Endothelial cell of umbilical vein (primary cell): ENCODE results near the gene BASP1. TPM values are rescaled to one million over a fixed set of nuclear protein-coding genes. Genes with fewer than 3 reads are reported as not detected.

Experiments used
- BruUV-seq: library from RNA; stranded (reverse); fragments of 400-500 nt; replicated peaks from 2 replicates; lab custom pipeline; 2021; lab: Mats Ljungman, UMichigan
- CTCF ChIA-PET: fragments of 300-600, 350-600 bp; sonication (Branson Sonifier 250); formaldehyde crosslinking; loops from one replicate; lab custom pipeline; 2021; ENCODE audit warnings: antibody characterized with exemption, inconsistent platforms; lab: Charles Lee
- POLR2A ChIA-PET: fragments of 300-600, 350-600 bp; sonication (Branson Sonifier 250); formaldehyde crosslinking; loops from one replicate; lab custom pipeline; 2021; ENCODE audit warnings: antibody characterized with exemption, inconsistent platforms; lab: Charles Lee
- DNase-seq: peaks from one replicate; pipeline ENCODE4 v3.0.0-alpha.2; 2011; ENCODE audit warnings: low read depth, low spot score
- FAIRE-seq: peaks from 2 replicates; lab custom pipeline; 2011; peaks lifted over from hg19 to GRCh38; lab: Jason Lieb, UNC
- H2AFZ ChIP-seq: 2 replicates; pipeline ENCODE4 v1.6.0; 2012; ENCODE audit warnings: low read depth, low read length, control low read depth, inconsistent platforms
- H3K27ac ChIP-seq: 2 replicates; pipeline ENCODE4 v1.5.1; 2011; ENCODE audit warnings: low read depth, mild to moderate bottlenecking, control low read depth, low read length, moderate library complexity; ENCODE audit not compliant: insufficient read depth
- H3K27me3 ChIP-seq, 2 experiments: 2 replicates each; pipeline versions ENCODE4 v1.6.0 to v1.6.1; 2011; ENCODE audit warnings: low read length in 2 of 2, mixed read lengths in 1 of 2; ENCODE audit not compliant: control insufficient read depth in 2 of 2, insufficient read depth in 2 of 2
- H3K36me3 ChIP-seq, 2 experiments: 2 replicates in 1 of 2; 3 replicates in 1 of 2; pipeline ENCODE4 v1.5.1; 2011; ENCODE audit warnings: low read length in 2 of 2, mild to moderate bottlenecking in 1 of 2, moderate library complexity in 1 of 2; ENCODE audit not compliant: control insufficient read depth in 2 of 2, insufficient read depth in 2 of 2; ENCODE audit errors: extremely low read depth in 1 of 2
- H3K4me1 ChIP-seq: 3 replicates; pipeline ENCODE4 v1.5.1; 2011; ENCODE audit warnings: mild to moderate bottlenecking, low read length; ENCODE audit not compliant: control insufficient read depth, insufficient read depth; ENCODE audit errors: extremely low read depth
- H3K4me2 ChIP-seq: 2 replicates; pipeline ENCODE4 v1.6.1; 2011; ENCODE audit warnings: low read length, control low read depth, mixed read lengths; ENCODE audit not compliant: insufficient read depth
- H3K4me3 ChIP-seq, 3 experiments: fragments of 200-600 bp in 1 of 3; sonication (generic), shearing (Covaris generic) in 1 of 3; replicated peaks in 1 of 3; 2 replicates each; pipeline ENCODE4 v1.5.1; 2011 to 2016; ENCODE audit warnings: control low read depth in 3 of 3, low read length in 3 of 3, mild to moderate bottlenecking in 2 of 3, inconsistent platforms in 1 of 3, low read depth in 1 of 3, moderate library complexity in 1 of 3; ENCODE audit not compliant: insufficient read depth in 1 of 3
- H3K79me2 ChIP-seq: 2 replicates; pipeline ENCODE4 v1.6.0; 2012; ENCODE audit warnings: low read length, inconsistent platforms; ENCODE audit not compliant: control insufficient read depth, insufficient read depth
- H3K9ac ChIP-seq: replicated peaks from 2 replicates; pipeline ENCODE3; 2011; ENCODE audit warnings: low read length, control low read depth; ENCODE audit not compliant: insufficient read depth; ENCODE audit errors: extremely low read depth
- H3K9me1 ChIP-seq: replicated peaks from 3 replicates; pipeline ENCODE4 v1.6.0; 2011; ENCODE audit warnings: mild to moderate bottlenecking, low read length; ENCODE audit not compliant: control insufficient read depth, insufficient read depth; ENCODE audit errors: extremely low read depth
- H3K9me3 ChIP-seq: replicated peaks from 2 replicates; pipeline ENCODE4 v1.5.1; 2012; ENCODE audit warnings: low read length, inconsistent platforms; ENCODE audit not compliant: control insufficient read depth, insufficient read depth
- H4K20me1 ChIP-seq: replicated peaks from 2 replicates; pipeline ENCODE3; 2011; ENCODE audit warnings: mild to moderate bottlenecking, low read length; ENCODE audit not compliant: control insufficient read depth, insufficient read depth; ENCODE audit errors: extremely low read depth
- CTCF ChIP-seq, 2 donors: IDR thresholded peaks; 1 replicate in 1 of 2; 2 replicates in 1 of 2; pipeline ENCODE4 v1.5.1; 2011; ENCODE audit warnings: low read length in 2 of 2, mild to moderate bottlenecking in 2 of 2, moderate library complexity in 2 of 2, control low read depth in 1 of 2, inconsistent platforms in 1 of 2, low read depth in 1 of 2; ENCODE audit not compliant: insufficient read depth in 1 of 2; ENCODE audit errors: extremely low read depth in 1 of 2
- EZH2 ChIP-seq: IDR thresholded peaks from 2 replicates; pipeline ENCODE4 v1.6.1; 2012; ENCODE audit warnings: borderline replicate concordance, low read depth, mild to moderate bottlenecking, moderate library complexity, low read length, inconsistent platforms; ENCODE audit not compliant: severe bottlenecking
- FOS ChIP-seq: IDR thresholded peaks from 2 replicates; pipeline ENCODE4 v1.6.1; 2011; ENCODE audit warnings: mild to moderate bottlenecking, low read length, moderate library complexity, borderline replicate concordance; ENCODE audit not compliant: insufficient read depth
- GATA2 ChIP-seq: IDR thresholded peaks from 2 replicates; pipeline ENCODE4 v1.7.0; 2011; ENCODE audit warnings: low read depth, mild to moderate bottlenecking, moderate library complexity, mixed read lengths, low read length; ENCODE audit not compliant: insufficient read length, insufficient read depth
- JUN ChIP-seq: IDR thresholded peaks from 2 replicates; pipeline ENCODE4 v1.6.1; 2011; ENCODE audit warnings: borderline replicate concordance, low read depth; ENCODE audit not compliant: insufficient read length, insufficient read depth
- MAX ChIP-seq: IDR thresholded peaks from 2 replicates; pipeline ENCODE4 v1.6.1; 2011; ENCODE audit not compliant: insufficient read depth, insufficient read length
- MYC ChIP-seq: IDR thresholded peaks from one replicate; pipeline ENCODE4 v1.6.1; 2011; ENCODE audit warnings: mild to moderate bottlenecking, low read depth, low read length
- POLR2A ChIP-seq: IDR thresholded peaks from 2 replicates; pipeline ENCODE4 v1.6.1; 2012; ENCODE audit warnings: low read depth, mild to moderate bottlenecking, control low read depth, low read length
- POLR2AphosphoS5 ChIP-seq: IDR thresholded peaks from 2 replicates; pipeline ENCODE4 v1.6.1; 2012; ENCODE audit warnings: low read depth, mild to moderate bottlenecking, control low read depth, low read length, moderate library complexity; ENCODE audit not compliant: insufficient read depth
- dilution Hi-C: fragments of 300-500 bp; cut with MboI; formaldehyde crosslinking; loops from one replicate; pipeline ENCODE4 v1.15.0; 2019; ENCODE audit warnings: low sequenced_read_pairs; ENCODE audit not compliant: extremely low pct_ligation_motif_present
- intact Hi-C: fragments of 100-400 bp; cut with micrococcal nuclease; formaldehyde crosslinking; loops from one replicate; pipeline ENCODE4 v1.10.0; 2022
- polyA plus RNA-seq, 4 experiments: library from polyadenylated mRNA; depleted of rRNA in 3 of 4; stranded (reverse) in 3 of 4; unstranded in 1 of 4; fragments of >200 nt; gene quantifications; 2 replicates each; pipeline versions ENCODE4 v1.2.1 to v1.2.3, GENCODE V29; 2011 to 2012; ENCODE audit warnings: missing spikeins in 1 of 4
- total RNA-seq: library from RNA; stranded (reverse); gene quantifications from 2 replicates; pipeline ENCODE4 v1.2.3, GENCODE V29; 2021

The BASP1 gene
- total and polyA plus RNA-seq, 2 donors (not counting 3 experiments of a cell fraction or from before 2014, with no cell fraction given), result 69.4 to 79.3 TPM

- Histone ChIP-seq H3K36me3 (peaks cover 0 to 2% of the 10 kb centered on the region in 2 experiments), H3K4me3 (no peak overlapping the region), H3K79me2 (peaks cover 93% of the 10 kb centered on the region), H2AFZ (no peak overlapping the region), H3K27me3 (no peaks in the 10 kb centered on the region), H3K9ac (no peak overlapping the region), H3K4me1 (peaks cover 17% of the 10 kb centered on the region), H4K20me1 (peaks cover 2% of the 10 kb centered on the region), H3K4me2 (no peak overlapping the region), H3K9me3 (no peaks in the 10 kb centered on the region), H3K27ac (no peak overlapping the region), H3K9me1 (no peaks in the 10 kb centered on the region)
- FAIRE-seq (no peak), DNase-seq (no peak)
- intact Hi-C loops, result loop anchor here (5.0 kb wide), 1 partner anchor 83 kb away; no protein-coding TSS in a partner anchor
- dilution Hi-C loops, result no loop called here
- no TSS peak for BruUV-seq
- CTCF ChIA-PET, result no interaction called here
- TF ChIP-seq FOS (no peak), JUN (no peak), MAX (no peak), POLR2AphosphoS5 (no peak), GATA2 (no peak), CTCF (IDR thresholded peaks at IDR 0.05; ENCODE audit: extremely low read depth in 1 of 2, insufficient read depth in 1 of 2, low read depth in 1 of 2, low read length in 2 of 2) (no peak), POLR2A (no peak), EZH2 (no peak), MYC (no peak)
- POLR2A ChIA-PET, result no interaction called here
Measured at GRCh38 chr5:17259630-17260257, 42.3 kb downstream of the BASP1 start.
